Osteocyte (in vitro differentiated cells): ENCODE measurements around the gene MRPS14. TPM values are rescaled to one million over a fixed set of nuclear protein-coding genes. Genes with fewer than 3 reads are reported as not detected.
"Not testable (repeated sequence)": the region's sequence is repeated elsewhere in the genome, so short reads cannot be mapped to it uniquely, and the experiment has no call there.

ENCODE experiments used
- DNase-seq: peaks from one replicate; pipeline ENCODE4 v3.0.0; 2021; ENCODE audit warnings: mixed read lengths; ENCODE audit not compliant: unreplicated experiment; ENCODE audit errors: extremely low spot score
- H3K27ac Mint-ChIP-seq: one replicate; pipeline ENCODE4 v1.8.0; 2021; ENCODE audit warnings: mild to moderate bottlenecking, mixed read lengths; ENCODE audit not compliant: unreplicated experiment
- H3K27me3 Mint-ChIP-seq: one replicate; pipeline ENCODE4 v1.8.0; 2021; ENCODE audit warnings: mixed read lengths; ENCODE audit not compliant: unreplicated experiment
- H3K36me3 Mint-ChIP-seq: one replicate; pipeline ENCODE4 v1.8.0; 2021; ENCODE audit warnings: mixed read lengths; ENCODE audit not compliant: unreplicated experiment
- H3K4me1 Mint-ChIP-seq: one replicate; pipeline ENCODE4 v1.8.0; 2021; ENCODE audit warnings: mixed read lengths; ENCODE audit not compliant: unreplicated experiment
- H3K4me3 Mint-ChIP-seq: one replicate; pipeline ENCODE4 v1.8.0; 2021; ENCODE audit warnings: mild to moderate bottlenecking, moderate library complexity, mixed read lengths; ENCODE audit not compliant: unreplicated experiment
- H3K9me3 Mint-ChIP-seq: one replicate; pipeline ENCODE4 v1.8.0; 2021; ENCODE audit warnings: mixed read lengths; ENCODE audit not compliant: unreplicated experiment
- CTCF ChIP-seq: fragments of 200-600 bp; sonication (generic); IDR thresholded peaks from 2 replicates; pipeline ENCODE4 v1.5.0; 2021; ENCODE audit warnings: antibody characterized with exemption, mild to moderate bottlenecking, moderate library complexity
- total RNA-seq: library from RNA; stranded (reverse); gene quantifications from 2 replicates; pipeline ENCODE4 v1.2.1, GENCODE V29; 2021

Gene MRPS14
- total RNA-seq, 1 donor from 2014 or later: 29.8 TPM

GRCh38 chr1:175033953-175034352, 10.7 kb upstream of the MRPS14 start:
- Mint-ChIP-seq H3K27me3 (no peaks in the 10 kb centered on the region), H3K4me3 (no peak overlapping the region)

GRCh38 chr1:175024773-175025172, 1.5 kb upstream of the MRPS14 start:
- TF ChIP-seq CTCF: no peak
- DNase-seq: no peak
- H3K4me3 Mint-ChIP-seq: no peak overlapping the region

More at GRCh38 chr1:175033953-175034352, 10.7 kb upstream of the MRPS14 start:
- no peak overlapping the region for H3K27ac Mint-ChIP-seq
- DNase-seq: no peak
- peaks cover 14% of the 10 kb centered on the region for H3K4me1 Mint-ChIP-seq
- no peak for TF ChIP-seq CTCF
- H3K36me3 Mint-ChIP-seq: no peaks in the 10 kb centered on the region
- H3K9me3 Mint-ChIP-seq: no peaks in the 10 kb centered on the region

GRCh38 chr1:175023922-175024242, 657 bp upstream of the MRPS14 start:
- not testable (repeated sequence) for DNase-seq, H3K36me3 Mint-ChIP-seq, H3K9me3 Mint-ChIP-seq, H3K27me3 Mint-ChIP-seq
- H3K27ac Mint-ChIP-seq: peak overlapping the region; percentile 99
- peaks cover 22% of the 10 kb centered on the region for H3K4me1 Mint-ChIP-seq
- H3K4me3 Mint-ChIP-seq: peak overlapping the region; percentile 89

More at GRCh38 chr1:175024773-175025172, 1.5 kb upstream of the MRPS14 start:
- H3K27me3 Mint-ChIP-seq: no peaks in the 10 kb centered on the region
- H3K4me1 Mint-ChIP-seq: peaks cover 24% of the 10 kb centered on the region
- peaks cover 6% of the 10 kb centered on the region for H3K9me3 Mint-ChIP-seq
- peak overlapping the region; percentile 99 for H3K27ac Mint-ChIP-seq
- H3K36me3 Mint-ChIP-seq: no peaks in the 10 kb centered on the region

- Mint-ChIP-seq H3K36me3 (peaks cover 18% of the 10 kb centered on the region), H3K9me3 (peaks cover under 1% of the 10 kb centered on the region), H3K4me1 (peaks cover 27% of the 10 kb centered on the region), H3K4me3 (no peak overlapping the region), H3K27me3 (no peaks in the 10 kb centered on the region), H3K27ac (no peak overlapping the region)
- no peak for TF ChIP-seq CTCF
- no peak for DNase-seq
Measured at GRCh38 chr1:175019524-175019923, 3.7 kb downstream of the MRPS14 start.

- TF ChIP-seq CTCF: no peak
- Mint-ChIP-seq H3K4me3 (no peak overlapping the region), H3K36me3 (peaks cover 51% of the 10 kb centered on the region), H3K27me3 (no peaks in the 10 kb centered on the region), H3K9me3 (no peaks in the 10 kb centered on the region), H3K4me1 (peaks cover 4% of the 10 kb centered on the region), H3K27ac (no peak overlapping the region)
- no peak for DNase-seq
Measured at GRCh38 chr1:175015243-175015642, 8.0 kb downstream of the MRPS14 start.

GRCh38 chr1:175013445-175013844, 9.8 kb downstream of the MRPS14 start:
- H3K27ac Mint-ChIP-seq: no peak overlapping the region
- no peak overlapping the region for H3K4me3 Mint-ChIP-seq
- H3K9me3 Mint-ChIP-seq: no peaks in the 10 kb centered on the region
- peaks cover 53% of the 10 kb centered on the region for H3K36me3 Mint-ChIP-seq
- H3K27me3 Mint-ChIP-seq: no peaks in the 10 kb centered on the region
- TF ChIP-seq CTCF: no peak
- no peak for DNase-seq
- peaks cover 4% of the 10 kb centered on the region for H3K4me1 Mint-ChIP-seq
